Nephron (organoid): Measurements from ENCODE around the gene PNMA3.
"Not testable (repeated sequence)": the region's sequence is repeated elsewhere in the genome, so short reads cannot be mapped to it uniquely, and the experiment has no call there.

ENCODE experiments used
- H3K27ac Mint-ChIP-seq, 3 experiments: 2 replicates each; pipeline ENCODE4 v1.8.0; 2020; ENCODE audit warnings: mixed read lengths in 3 of 3, mild to moderate bottlenecking in 2 of 3, moderate library complexity in 1 of 3
- H3K27me3 Mint-ChIP-seq: 2 replicates; pipeline ENCODE4 v1.8.0; 2021; ENCODE audit warnings: low read depth, mild to moderate bottlenecking, moderate library complexity, mixed read lengths
- H3K36me3 Mint-ChIP-seq: 2 replicates; pipeline ENCODE4 v1.8.0; 2020; ENCODE audit warnings: low read depth, mixed read lengths
- H3K4me1 Mint-ChIP-seq: 2 replicates; pipeline ENCODE4 v1.8.0; 2020; ENCODE audit warnings: mixed read lengths
- H3K4me3 Mint-ChIP-seq, 3 experiments: 2 replicates each; pipeline ENCODE4 v1.8.0; 2020; ENCODE audit warnings: mild to moderate bottlenecking in 3 of 3, mixed read lengths in 3 of 3, moderate library complexity in 2 of 3
- H3K9me3 Mint-ChIP-seq: 2 replicates; pipeline ENCODE4 v1.8.0; 2020; ENCODE audit warnings: mixed read lengths
- TF ChIP-seq, protein P1 (sequence below), 3 experiments: fragments of 200-600 bp; sonication (generic); IDR thresholded peaks; one replicate each; pipeline ENCODE4 v1.5.0; 2021; ENCODE audit warnings: antibody characterized with exemption in 3 of 3; ENCODE audit not compliant: unreplicated experiment in 3 of 3

PNMA3 gene, protein sequence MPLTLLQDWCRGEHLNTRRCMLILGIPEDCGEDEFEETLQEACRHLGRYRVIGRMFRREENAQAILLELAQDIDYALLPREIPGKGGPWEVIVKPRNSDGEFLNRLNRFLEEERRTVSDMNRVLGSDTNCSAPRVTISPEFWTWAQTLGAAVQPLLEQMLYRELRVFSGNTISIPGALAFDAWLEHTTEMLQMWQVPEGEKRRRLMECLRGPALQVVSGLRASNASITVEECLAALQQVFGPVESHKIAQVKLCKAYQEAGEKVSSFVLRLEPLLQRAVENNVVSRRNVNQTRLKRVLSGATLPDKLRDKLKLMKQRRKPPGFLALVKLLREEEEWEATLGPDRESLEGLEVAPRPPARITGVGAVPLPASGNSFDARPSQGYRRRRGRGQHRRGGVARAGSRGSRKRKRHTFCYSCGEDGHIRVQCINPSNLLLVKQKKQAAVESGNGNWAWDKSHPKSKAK

DNA sequence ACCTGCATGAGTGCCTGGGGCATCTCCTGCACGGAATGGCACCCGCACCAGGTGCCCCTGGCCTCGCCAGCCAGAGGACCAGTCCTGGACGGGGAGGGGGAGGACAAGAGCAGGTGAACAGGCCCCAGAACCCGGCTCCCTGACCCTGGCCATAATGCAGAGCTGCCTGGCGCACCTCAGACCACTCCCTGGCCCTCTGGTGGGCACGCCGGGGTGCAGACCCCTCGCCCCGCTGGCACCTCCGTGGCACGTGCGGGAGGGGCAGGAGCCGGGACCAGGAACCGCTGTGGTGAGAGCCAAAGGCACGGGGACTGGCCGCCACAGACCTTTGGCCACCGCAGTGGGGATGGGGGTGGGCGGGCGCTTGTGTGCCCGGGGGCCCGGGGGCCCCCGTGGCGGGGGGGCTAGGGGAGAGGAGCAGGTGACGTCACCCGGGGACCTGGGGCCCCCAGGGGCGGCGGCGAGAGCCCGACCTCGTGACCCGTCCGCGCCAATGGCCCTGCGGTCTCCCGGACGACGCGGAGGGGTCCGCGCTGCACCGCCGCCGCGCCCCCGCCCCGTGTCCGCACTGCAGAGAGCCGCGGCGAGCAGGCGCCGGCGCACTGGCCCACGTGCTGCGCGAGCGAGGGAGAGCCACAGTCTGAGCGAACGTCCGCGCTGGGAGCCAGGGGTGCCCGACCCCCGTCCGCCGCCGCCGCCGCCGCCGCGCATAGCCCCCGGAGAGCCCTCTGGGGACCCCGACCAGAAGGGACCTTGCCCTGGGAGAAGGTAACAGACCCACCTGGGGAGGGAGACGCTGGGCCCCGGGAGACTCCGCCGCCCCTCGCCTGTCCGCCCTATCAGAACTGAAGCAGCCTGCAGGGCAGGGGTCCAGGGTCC, at the start of gene PNMA3:
PNMA3 (plus strand) TSS at position 600 of the 879 bp plus-strand sequence. CDS start 586 bp downstream, outside the sequence.
- peaks cover 16% of the 10 kb centered on the region for H3K27me3 Mint-ChIP-seq
- H3K36me3 Mint-ChIP-seq = no peaks in the 10 kb centered on the region
- no peaks in the 10 kb centered on the region for H3K4me1 Mint-ChIP-seq
- peak within 1 kb of the TSS in 1 of 3 experiments; percentile 37 for H3K27ac Mint-ChIP-seq
- TF ChIP-seq, protein P1, sequence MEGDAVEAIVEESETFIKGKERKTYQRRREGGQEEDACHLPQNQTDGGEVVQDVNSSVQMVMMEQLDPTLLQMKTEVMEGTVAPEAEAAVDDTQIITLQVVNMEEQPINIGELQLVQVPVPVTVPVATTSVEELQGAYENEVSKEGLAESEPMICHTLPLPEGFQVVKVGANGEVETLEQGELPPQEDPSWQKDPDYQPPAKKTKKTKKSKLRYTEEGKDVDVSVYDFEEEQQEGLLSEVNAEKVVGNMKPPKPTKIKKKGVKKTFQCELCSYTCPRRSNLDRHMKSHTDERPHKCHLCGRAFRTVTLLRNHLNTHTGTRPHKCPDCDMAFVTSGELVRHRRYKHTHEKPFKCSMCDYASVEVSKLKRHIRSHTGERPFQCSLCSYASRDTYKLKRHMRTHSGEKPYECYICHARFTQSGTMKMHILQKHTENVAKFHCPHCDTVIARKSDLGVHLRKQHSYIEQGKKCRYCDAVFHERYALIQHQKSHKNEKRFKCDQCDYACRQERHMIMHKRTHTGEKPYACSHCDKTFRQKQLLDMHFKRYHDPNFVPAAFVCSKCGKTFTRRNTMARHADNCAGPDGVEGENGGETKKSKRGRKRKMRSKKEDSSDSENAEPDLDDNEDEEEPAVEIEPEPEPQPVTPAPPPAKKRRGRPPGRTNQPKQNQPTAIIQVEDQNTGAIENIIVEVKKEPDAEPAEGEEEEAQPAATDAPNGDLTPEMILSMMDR (IDR thresholded peaks at IDR 0.05; ENCODE audit: unreplicated experiment in 3 of 3) = no peak
- peaks cover 10% of the 10 kb centered on the region for H3K9me3 Mint-ChIP-seq
- peak within 1 kb of the TSS; percentile 49 to 69 (median 60) for H3K4me3 Mint-ChIP-seq

DNA sequence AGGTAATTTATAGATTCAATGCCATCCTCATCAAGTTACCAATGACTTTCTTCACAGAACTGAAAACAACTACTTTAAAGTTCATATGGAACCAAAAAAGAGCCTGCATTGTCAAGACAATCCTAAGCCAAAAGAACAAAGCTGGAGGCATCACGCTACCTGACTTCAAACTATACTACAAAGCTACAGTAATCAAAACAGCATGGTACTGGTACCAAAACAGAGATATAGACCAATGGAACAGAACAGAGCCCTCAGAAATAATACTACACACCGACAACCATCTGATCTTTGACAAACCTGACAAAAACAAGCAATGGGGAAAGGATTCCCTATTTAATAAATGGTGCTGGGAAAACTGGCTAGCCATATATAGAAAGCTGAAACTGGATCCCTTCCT, 39.1 kb upstream of the PNMA3 start:
- not testable (repeated sequence) for H3K36me3 Mint-ChIP-seq, H3K4me3 Mint-ChIP-seq, H3K4me1 Mint-ChIP-seq, H3K27ac Mint-ChIP-seq
- H3K27me3 Mint-ChIP-seq = peaks cover 23% of the 10 kb centered on the region
- H3K9me3 Mint-ChIP-seq = peaks cover 25% of the 10 kb centered on the region

DNA sequence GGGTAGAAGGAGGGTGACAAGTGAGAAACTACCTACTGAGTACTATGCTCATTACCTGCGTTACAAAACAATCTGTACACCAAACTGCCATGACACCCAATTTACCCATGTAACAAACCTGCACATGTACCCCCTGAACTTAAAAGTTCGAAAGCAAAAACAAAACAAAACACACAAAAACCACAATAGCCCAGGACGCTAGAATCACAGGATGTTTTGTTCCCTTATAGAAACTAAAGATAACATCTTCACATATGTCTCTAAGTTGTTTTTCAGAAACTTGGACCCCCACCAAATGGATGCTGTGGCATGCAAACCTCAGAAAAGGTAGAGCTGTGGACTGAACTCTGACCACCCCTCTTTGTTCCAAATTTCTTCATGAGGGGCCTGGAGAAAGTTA, 37.1 kb upstream of the PNMA3 start:
- no peak overlapping the region for H3K27ac Mint-ChIP-seq
- H3K4me1 Mint-ChIP-seq = no peaks in the 10 kb centered on the region
- no peak overlapping the region for H3K4me3 Mint-ChIP-seq
- peaks cover 20% of the 10 kb centered on the region for H3K9me3 Mint-ChIP-seq
- H3K27me3 Mint-ChIP-seq = peaks cover 19% of the 10 kb centered on the region
- no peaks in the 10 kb centered on the region for H3K36me3 Mint-ChIP-seq
- TF ChIP-seq, protein P1 (IDR thresholded peaks at IDR 0.05; ENCODE audit: unreplicated experiment in 3 of 3) = no peak

DNA sequence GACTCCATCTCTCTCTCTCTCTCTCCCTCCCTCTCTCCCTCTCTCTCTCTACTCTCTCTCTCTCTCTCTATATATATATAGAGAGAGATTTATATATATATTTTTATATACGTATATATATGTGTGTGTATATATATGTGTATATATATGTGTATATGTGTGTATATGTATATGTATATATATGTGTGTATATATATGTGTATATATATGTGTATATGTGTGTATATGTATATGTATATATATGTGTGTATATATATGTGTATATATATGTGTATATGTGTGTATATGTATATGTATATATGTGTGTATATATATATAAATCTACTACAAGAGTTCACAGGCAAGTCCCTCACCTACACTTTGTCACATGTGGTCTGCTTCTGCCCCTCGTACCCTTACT, 29.8 kb upstream of the PNMA3 start:
- not testable (repeated sequence) for H3K9me3 Mint-ChIP-seq, H3K27me3 Mint-ChIP-seq, H3K4me3 Mint-ChIP-seq, H3K27ac Mint-ChIP-seq, H3K4me1 Mint-ChIP-seq, H3K36me3 Mint-ChIP-seq

DNA sequence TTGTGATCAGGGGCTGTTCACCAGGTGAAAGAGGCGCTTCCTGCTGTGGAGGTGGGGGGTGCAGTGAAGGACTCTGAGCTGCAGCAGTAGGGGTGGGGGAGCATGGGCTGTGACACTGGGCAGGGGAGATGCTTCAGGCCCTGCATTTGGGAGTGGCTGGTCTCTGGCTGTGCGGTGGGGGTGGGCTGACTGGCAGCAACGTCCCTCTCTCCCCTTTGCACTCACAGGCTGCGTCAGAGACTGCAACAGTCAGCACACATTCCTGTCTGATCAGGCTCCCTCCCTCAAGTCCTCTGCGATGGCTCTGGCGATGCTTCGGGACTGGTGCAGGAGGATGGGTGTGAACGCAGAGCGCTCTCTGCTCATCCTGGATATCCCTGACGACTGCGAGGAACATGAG, 27.8 kb upstream of the PNMA3 start:
- H3K4me1 Mint-ChIP-seq = not testable (repeated sequence)

DNA sequence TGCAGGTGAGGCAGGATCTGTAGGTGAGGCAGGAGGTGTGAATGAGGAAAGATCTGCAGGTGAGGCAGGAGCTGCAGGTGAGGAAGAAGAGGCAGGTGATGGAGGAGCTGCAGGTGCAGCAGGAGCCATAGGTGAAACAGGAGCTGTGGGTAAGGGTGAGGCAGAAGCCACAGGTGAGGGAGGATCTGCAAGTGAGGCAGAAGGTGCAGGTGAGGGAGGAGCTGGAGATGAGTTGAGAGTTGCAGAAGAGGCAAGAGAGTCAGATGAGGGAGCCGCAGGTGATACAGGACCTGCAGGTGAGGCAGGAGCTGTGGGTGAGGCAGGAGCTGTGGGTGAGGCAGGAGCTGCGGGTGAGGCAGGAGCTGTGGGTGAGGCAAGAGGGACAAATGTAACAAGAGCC, 27.1 kb upstream of the PNMA3 start:
- Mint-ChIP-seq H3K4me3 (peak overlapping the region in 1 of 3 experiments; percentile 51), H3K27me3 (peaks cover 7% of the 10 kb centered on the region), H3K9me3 (peaks cover 23% of the 10 kb centered on the region), H3K27ac (no peak overlapping the region), H3K4me1 (no peaks in the 10 kb centered on the region), H3K36me3 (no peaks in the 10 kb centered on the region)
- TF ChIP-seq, protein P1 (IDR thresholded peaks at IDR 0.05; ENCODE audit: unreplicated experiment in 3 of 3) = no peak

More for the DNA sequence above, 27.8 kb upstream of the PNMA3 start:
- H3K4me3 Mint-ChIP-seq, H3K27me3 Mint-ChIP-seq, H3K36me3 Mint-ChIP-seq, H3K27ac Mint-ChIP-seq: not testable (repeated sequence)
- peaks cover 17% of the 10 kb centered on the region for H3K9me3 Mint-ChIP-seq

DNA sequence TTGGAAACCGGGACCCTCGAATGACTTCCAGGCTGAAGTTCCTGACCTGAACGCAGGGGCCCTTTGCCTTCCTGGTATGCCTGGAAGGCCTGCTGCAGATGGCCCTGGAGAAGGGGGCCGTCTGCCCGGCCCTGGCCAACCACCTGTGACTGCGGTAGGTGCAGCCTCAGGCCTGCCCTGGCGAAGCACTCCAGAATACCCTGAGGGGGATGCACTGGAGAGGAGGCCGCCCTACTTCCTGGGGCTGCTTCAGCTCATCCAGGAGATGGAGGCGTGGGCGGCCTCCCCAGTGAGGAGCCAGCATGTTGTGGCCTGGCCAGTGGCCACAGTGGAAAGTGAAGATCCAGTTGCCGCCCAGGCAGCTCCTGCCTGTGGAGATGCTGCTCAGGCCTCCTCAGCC, 26.4 kb upstream of the PNMA3 start:
- Mint-ChIP-seq H3K27me3 (peaks cover 7% of the 10 kb centered on the region), H3K4me1 (no peaks in the 10 kb centered on the region), H3K4me3 (no peak overlapping the region), H3K36me3 (no peaks in the 10 kb centered on the region), H3K9me3 (peaks cover 27% of the 10 kb centered on the region), H3K27ac (no peak overlapping the region)
- TF ChIP-seq, protein P1 (IDR thresholded peaks at IDR 0.05; ENCODE audit: unreplicated experiment in 3 of 3) = no peak
